Panc1 (cell line): ENCODE results near the gene PDE8B.

ENCODE experiments used
- POLR2AphosphoS5 ChIP-seq: IDR thresholded peaks from 2 replicates; pipeline ENCODE4 v1.6.1; 2012; ENCODE audit warnings: mild to moderate bottlenecking, low read depth, low read length, moderate library complexity
- TF ChIP-seq, protein P1 (sequence below), 2 experiments: IDR thresholded peaks; 2 replicates each; pipeline ENCODE4 v1.6.1; 2011 to 2012; ENCODE audit warnings: low read depth in 2 of 2, control low read depth in 1 of 2, low read length in 1 of 2, mild to moderate bottlenecking in 1 of 2, moderate library complexity in 1 of 2; ENCODE audit not compliant: insufficient read depth in 1 of 2
- TF ChIP-seq, protein P2 (sequence below): fragments of 450-650 bp; IDR thresholded peaks from 2 replicates; pipeline ENCODE4 v1.5.1; 2017; ENCODE audit warnings: mild to moderate bottlenecking

DNA sequence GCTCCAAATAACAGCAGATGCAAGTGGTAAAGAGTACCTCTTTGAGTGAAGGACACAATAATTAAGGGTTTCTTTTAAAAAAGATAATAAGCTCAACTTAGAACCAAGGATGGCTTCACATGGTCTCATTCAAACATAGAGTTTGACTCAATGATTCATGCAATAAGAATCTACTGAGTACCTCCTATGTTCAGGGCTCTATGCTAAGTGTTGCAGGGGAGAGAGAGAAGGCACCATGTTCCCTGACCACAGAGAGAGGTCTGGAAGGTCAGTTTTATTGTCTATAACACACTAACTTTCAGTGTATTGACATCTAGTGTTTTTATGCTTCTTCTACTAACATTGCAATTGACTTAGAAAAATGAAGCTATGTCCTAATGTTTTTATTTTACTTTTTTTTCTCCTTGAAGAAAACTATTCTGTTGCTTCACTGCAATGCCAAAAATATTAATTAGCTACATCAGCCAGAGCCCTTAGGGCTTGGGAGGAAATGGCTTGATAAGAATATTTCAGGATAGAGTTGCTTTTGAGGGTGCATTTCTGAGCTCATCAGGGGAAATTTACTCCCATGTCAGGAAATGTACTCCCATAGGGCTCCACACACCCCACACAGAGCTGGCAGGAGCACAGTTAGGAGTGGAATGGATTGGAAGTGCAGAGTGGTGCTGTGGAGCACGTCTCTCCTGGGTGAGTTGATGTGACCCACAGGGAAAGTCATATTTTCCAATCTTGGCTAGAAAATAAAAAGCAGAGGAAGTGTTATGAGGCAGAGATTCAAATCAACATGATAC lies 106.6 kb downstream of the PDE8B start:
- TF ChIP-seq, protein P1, sequence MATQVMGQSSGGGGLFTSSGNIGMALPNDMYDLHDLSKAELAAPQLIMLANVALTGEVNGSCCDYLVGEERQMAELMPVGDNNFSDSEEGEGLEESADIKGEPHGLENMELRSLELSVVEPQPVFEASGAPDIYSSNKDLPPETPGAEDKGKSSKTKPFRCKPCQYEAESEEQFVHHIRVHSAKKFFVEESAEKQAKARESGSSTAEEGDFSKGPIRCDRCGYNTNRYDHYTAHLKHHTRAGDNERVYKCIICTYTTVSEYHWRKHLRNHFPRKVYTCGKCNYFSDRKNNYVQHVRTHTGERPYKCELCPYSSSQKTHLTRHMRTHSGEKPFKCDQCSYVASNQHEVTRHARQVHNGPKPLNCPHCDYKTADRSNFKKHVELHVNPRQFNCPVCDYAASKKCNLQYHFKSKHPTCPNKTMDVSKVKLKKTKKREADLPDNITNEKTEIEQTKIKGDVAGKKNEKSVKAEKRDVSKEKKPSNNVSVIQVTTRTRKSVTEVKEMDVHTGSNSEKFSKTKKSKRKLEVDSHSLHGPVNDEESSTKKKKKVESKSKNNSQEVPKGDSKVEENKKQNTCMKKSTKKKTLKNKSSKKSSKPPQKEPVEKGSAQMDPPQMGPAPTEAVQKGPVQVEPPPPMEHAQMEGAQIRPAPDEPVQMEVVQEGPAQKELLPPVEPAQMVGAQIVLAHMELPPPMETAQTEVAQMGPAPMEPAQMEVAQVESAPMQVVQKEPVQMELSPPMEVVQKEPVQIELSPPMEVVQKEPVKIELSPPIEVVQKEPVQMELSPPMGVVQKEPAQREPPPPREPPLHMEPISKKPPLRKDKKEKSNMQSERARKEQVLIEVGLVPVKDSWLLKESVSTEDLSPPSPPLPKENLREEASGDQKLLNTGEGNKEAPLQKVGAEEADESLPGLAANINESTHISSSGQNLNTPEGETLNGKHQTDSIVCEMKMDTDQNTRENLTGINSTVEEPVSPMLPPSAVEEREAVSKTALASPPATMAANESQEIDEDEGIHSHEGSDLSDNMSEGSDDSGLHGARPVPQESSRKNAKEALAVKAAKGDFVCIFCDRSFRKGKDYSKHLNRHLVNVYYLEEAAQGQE (IDR thresholded peaks at IDR 0.05; ENCODE audit: insufficient read depth in 1 of 2, low read depth in 2 of 2, low read length in 1 of 2): no peak
- TF ChIP-seq POLR2AphosphoS5: no peak
- TF ChIP-seq, protein P2, sequence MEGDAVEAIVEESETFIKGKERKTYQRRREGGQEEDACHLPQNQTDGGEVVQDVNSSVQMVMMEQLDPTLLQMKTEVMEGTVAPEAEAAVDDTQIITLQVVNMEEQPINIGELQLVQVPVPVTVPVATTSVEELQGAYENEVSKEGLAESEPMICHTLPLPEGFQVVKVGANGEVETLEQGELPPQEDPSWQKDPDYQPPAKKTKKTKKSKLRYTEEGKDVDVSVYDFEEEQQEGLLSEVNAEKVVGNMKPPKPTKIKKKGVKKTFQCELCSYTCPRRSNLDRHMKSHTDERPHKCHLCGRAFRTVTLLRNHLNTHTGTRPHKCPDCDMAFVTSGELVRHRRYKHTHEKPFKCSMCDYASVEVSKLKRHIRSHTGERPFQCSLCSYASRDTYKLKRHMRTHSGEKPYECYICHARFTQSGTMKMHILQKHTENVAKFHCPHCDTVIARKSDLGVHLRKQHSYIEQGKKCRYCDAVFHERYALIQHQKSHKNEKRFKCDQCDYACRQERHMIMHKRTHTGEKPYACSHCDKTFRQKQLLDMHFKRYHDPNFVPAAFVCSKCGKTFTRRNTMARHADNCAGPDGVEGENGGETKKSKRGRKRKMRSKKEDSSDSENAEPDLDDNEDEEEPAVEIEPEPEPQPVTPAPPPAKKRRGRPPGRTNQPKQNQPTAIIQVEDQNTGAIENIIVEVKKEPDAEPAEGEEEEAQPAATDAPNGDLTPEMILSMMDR: no peak
